Kidney (tissue), 14 donors: Measurements from ENCODE around the gene PRDM13. TPM values are rescaled to one million over a fixed set of nuclear protein-coding genes. Genes with fewer than 3 reads are reported as not detected.

Experiments
- DNase-seq, 5 donors: peaks; one replicate each; pipeline ENCODE4 v3.0.0-alpha.2; 2013 to 2020
- FAIRE-seq: peaks from 2 replicates; lab custom pipeline; 2012; peaks lifted over from hg19 to GRCh38; lab: Jason Lieb, UNC
- H3K27ac ChIP-seq, 2 donors: one replicate each; pipeline ENCODE4 v1.7.0; 2013; ENCODE audit warnings: low read depth in 2 of 2, low read length in 2 of 2, inconsistent platforms in 1 of 2
- H3K27me3 ChIP-seq: one replicate; pipeline ENCODE4 v1.7.1; 2013; ENCODE audit warnings: low read length, inconsistent platforms; ENCODE audit not compliant: control insufficient read depth, insufficient read depth
- H3K36me3 ChIP-seq, 3 donors: one replicate each; pipeline versions ENCODE4 v1.7.0 to v1.7.1; 2013; ENCODE audit warnings: low read length in 3 of 3, control low read depth in 1 of 3, inconsistent platforms in 1 of 3; ENCODE audit not compliant: insufficient read depth in 3 of 3, control insufficient read depth in 2 of 3
- H3K4me1 ChIP-seq, 3 donors: one replicate each; pipeline versions ENCODE4 v1.7.0 to v1.7.1; 2013; ENCODE audit warnings: low read length in 3 of 3, inconsistent platforms in 1 of 3, low read depth in 1 of 3; ENCODE audit not compliant: control insufficient read depth in 2 of 3, insufficient read depth in 2 of 3
- H3K4me3 ChIP-seq, 3 donors: one replicate each; pipeline versions ENCODE4 v1.7.0 to v1.8.1; 2013; ENCODE audit warnings: low read length in 3 of 3, control low read depth in 1 of 3, inconsistent platforms in 1 of 3
- H3K9ac ChIP-seq, 3 donors: one replicate each; pipeline versions ENCODE4 v1.7.0 to v1.7.1; 2013; ENCODE audit warnings: low read length in 3 of 3, control low read depth in 1 of 3, inconsistent platforms in 1 of 3
- H3K9me3 ChIP-seq, 3 donors: one replicate each; pipeline versions ENCODE4 v1.7.0 to v1.7.1; 2013; ENCODE audit warnings: low read length in 3 of 3, control low read depth in 1 of 3, inconsistent platforms in 1 of 3; ENCODE audit not compliant: control insufficient read depth in 2 of 3, insufficient read depth in 1 of 3
- intact Hi-C: fragments of 100-400 bp; cut with DNase I; formaldehyde crosslinking; loops from one replicate; pipeline ENCODE4 v1.11.1; 2022
- polyA plus RNA-seq: library from polyadenylated mRNA; stranded (reverse); fragments of 350-450 nt; fragmentation: Illumina TruSeq; extraction: RNeasy Lipid Tissue Mini Kit (QIAGEN cat#74804); gene quantifications from one replicate; pipeline ENCODE4 v1.2.3, GENCODE V29; 2014; ENCODE audit warnings: low read depth, low replicate concordance; ENCODE audit not compliant: insufficient read depth
- total RNA-seq: library from RNA; stranded (reverse); fragmentation: NEBNext Ultra II Directional; extraction: Animal tissue kit (Norgen Biotek cat#: 25700); gene quantifications from one replicate; pipeline ENCODE4 v1.2.1, GENCODE V29; 2021
- TF ChIP-seq, protein P1 (sequence below): IDR thresholded peaks from 3 replicates; pipeline ENCODE4 v1.5.1; 2012; ENCODE audit warnings: mild to moderate bottlenecking, moderate library complexity, borderline replicate concordance; ENCODE audit not compliant: insufficient read depth; ENCODE audit errors: extremely low read depth
- donor health status: control.
- donor health status: control.
- donor health status: control.
- donor health status: control.
- donor health status: control.
- donor health status: DM: yes; HTN: yes; CAD: no.
- donor health status: Normal renal cell carcinoma (clear cell type).

Gene PRDM13
- total and polyA plus RNA-seq, 2 donors from 2014 or later: not detected

DNA sequence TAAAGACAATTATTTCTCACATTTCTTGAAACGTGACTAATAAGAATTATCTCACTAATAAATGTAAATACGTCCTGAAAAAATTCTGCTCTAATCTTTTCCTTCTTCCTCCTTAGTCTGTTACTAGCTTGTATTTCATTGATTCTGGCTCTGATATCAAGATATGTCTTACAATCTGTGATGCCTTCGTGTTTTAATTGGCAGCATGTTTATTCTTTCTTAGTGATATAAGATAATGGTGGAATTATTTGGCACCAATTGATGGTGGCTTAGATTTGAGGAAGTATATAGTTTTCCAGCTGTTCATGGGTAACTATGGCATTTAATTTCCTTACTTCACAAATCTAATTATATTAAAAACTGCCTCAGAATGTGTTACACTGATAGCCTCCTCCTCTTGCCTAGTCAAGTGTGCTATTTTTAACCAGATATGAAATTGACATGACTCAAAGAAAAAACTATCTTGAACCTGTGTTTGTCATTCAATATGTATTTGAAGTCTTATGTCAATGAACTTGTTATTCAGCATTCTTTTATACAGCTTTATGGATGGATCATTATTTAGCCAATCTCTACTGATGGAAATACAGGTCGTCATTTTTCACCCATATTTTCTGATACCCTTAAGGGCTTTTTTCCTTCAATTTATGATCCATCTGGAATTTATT, 43.4 kb upstream of the PRDM13 start:
- peaks cover 0 to 7% (median 0%) of the 10 kb centered on the region in 3 donors for H3K4me1 ChIP-seq
- no peak for FAIRE-seq
- intact Hi-C loops: no loop called here
- no peaks in the 10 kb centered on the region for H3K27me3 ChIP-seq
- no peaks in the 10 kb centered on the region for H3K9me3 ChIP-seq
- H3K27ac ChIP-seq: no peak overlapping the region
- no peak for DNase-seq
- TF ChIP-seq, protein P1, sequence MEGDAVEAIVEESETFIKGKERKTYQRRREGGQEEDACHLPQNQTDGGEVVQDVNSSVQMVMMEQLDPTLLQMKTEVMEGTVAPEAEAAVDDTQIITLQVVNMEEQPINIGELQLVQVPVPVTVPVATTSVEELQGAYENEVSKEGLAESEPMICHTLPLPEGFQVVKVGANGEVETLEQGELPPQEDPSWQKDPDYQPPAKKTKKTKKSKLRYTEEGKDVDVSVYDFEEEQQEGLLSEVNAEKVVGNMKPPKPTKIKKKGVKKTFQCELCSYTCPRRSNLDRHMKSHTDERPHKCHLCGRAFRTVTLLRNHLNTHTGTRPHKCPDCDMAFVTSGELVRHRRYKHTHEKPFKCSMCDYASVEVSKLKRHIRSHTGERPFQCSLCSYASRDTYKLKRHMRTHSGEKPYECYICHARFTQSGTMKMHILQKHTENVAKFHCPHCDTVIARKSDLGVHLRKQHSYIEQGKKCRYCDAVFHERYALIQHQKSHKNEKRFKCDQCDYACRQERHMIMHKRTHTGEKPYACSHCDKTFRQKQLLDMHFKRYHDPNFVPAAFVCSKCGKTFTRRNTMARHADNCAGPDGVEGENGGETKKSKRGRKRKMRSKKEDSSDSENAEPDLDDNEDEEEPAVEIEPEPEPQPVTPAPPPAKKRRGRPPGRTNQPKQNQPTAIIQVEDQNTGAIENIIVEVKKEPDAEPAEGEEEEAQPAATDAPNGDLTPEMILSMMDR: no peak
- no peak overlapping the region for H3K4me3 ChIP-seq
- H3K9ac ChIP-seq: no peak overlapping the region
- peaks cover 0 to 8% (median 3%) of the 10 kb centered on the region in 3 donors for H3K36me3 ChIP-seq

- Histone ChIP-seq H3K4me1 (peaks cover 0 to 4% (median 0%) of the 10 kb centered on the region in 3 donors), H3K4me3 (peak within 1 kb of the TSS; percentile 91 to 97 (median 94)), H3K36me3 (no peaks in the 10 kb centered on the region), H3K27ac (peak within 1 kb of the TSS; percentile 83 to 92), H3K27me3 (no peaks in the 10 kb centered on the region), H3K9me3 (no peaks in the 10 kb centered on the region), H3K9ac (peak within 1 kb of the TSS; percentile 88 to 98 (median 97))
- intact Hi-C loops: no loop called here
- peak; percentile 52 for FAIRE-seq
- DNase-seq: peak; percentile 97 to 99 (median 98)
- TF ChIP-seq, protein P1: no peak
Measured at GRCh38 chr6:99568103-99568933, 38.3 kb upstream of the PRDM13 start, which contains the start of gene CCNC. CCNC (minus strand) TSS chr6:99568660; CDS start chr6:99568527, 133 bp downstream.

GRCh38 chr6:99573980-99574617, 32.5 kb upstream of the PRDM13 start:
- H3K9ac ChIP-seq: no peak overlapping the region
- no peaks in the 10 kb centered on the region for H3K27me3 ChIP-seq
- DNase-seq: no peak
- no peak overlapping the region for H3K27ac ChIP-seq
- H3K9me3 ChIP-seq: no peaks in the 10 kb centered on the region
- no peak overlapping the region for H3K4me3 ChIP-seq
- no peaks in the 10 kb centered on the region for H3K36me3 ChIP-seq
- intact Hi-C loops: no loop called here
- no peaks in the 10 kb centered on the region for H3K4me1 ChIP-seq
- FAIRE-seq: no peak
- TF ChIP-seq, protein P1: no peak
